Esophagus muscularis mucosa (tissue), 4 donors: ENCODE results near the gene KATNAL2.

ENCODE experiments used
- CTCF ChIP-seq, 3 experiments: fragments of 200-600 bp in 2 of 3; fragments of 450-650 bp in 1 of 3; sonication (generic) in 2 of 3; IDR thresholded peaks; one replicate each; pipeline ENCODE4 v1.5.1; 2017 to 2019; ENCODE audit warnings: antibody characterized with exemption in 3 of 3, mild to moderate bottlenecking in 2 of 3, moderate library complexity in 1 of 3
- EP300 ChIP-seq: sonication (generic); formaldehyde crosslinking; IDR thresholded peaks from one replicate; pipeline ENCODE4 v1.6.1; 2017; ENCODE audit warnings: antibody characterized with exemption
- POLR2A ChIP-seq: fragments of 450-650 bp; IDR thresholded peaks from one replicate; pipeline ENCODE4 v1.6.1; 2017; ENCODE audit warnings: antibody characterized with exemption, moderate library complexity, mild to moderate bottlenecking, low read depth
- POLR2AphosphoS5 ChIP-seq, 2 donors: sonication (generic); formaldehyde crosslinking; IDR thresholded peaks; one replicate each; pipeline ENCODE4 v1.6.1; 2017; ENCODE audit warnings: antibody characterized with exemption in 2 of 2

DNA sequence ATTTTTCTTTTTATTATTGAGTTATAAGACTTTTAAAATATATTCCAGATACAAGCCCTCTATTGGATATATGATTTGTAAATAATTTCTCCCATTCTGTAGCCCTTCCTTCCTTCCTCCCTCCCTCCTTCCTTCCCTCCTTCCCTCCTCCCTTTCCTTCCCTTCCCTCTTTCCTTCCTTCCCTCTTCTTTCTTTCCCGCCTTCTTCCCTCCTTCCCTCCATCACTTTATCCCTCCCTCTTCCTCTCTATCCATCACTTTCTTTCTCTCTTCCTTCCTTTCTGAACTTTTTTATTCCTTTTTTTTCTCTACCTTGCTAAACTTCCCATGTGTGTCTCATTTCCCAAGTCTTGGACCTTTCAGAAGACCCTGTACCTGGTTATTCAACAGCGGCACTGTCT, 163.5 kb downstream of the KATNAL2 start:
- TF ChIP-seq EP300 (no peak), CTCF (IDR thresholded peaks at IDR 0.05) (no peak), POLR2A (no peak), POLR2AphosphoS5 (IDR thresholded peaks at IDR 0.05) (no peak)
